Amniotic stem cell (primary cell): Measurements from ENCODE around the gene PPP1R3D.
A peak's percentile ranks its signal among the peaks of the same experiment; 100 is the strongest.
"Not testable (repeated sequence)": the region's sequence is repeated elsewhere in the genome, so short reads cannot be mapped to it uniquely, and the experiment has no call there.

Experiments used
- DNase-seq: peaks from one replicate; lab custom pipeline; 2025; lab: John Stamatoyannopoulos, UW

The PPP1R3D gene, protein sequence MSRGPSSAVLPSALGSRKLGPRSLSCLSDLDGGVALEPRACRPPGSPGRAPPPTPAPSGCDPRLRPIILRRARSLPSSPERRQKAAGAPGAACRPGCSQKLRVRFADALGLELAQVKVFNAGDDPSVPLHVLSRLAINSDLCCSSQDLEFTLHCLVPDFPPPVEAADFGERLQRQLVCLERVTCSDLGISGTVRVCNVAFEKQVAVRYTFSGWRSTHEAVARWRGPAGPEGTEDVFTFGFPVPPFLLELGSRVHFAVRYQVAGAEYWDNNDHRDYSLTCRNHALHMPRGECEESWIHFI

DNA sequence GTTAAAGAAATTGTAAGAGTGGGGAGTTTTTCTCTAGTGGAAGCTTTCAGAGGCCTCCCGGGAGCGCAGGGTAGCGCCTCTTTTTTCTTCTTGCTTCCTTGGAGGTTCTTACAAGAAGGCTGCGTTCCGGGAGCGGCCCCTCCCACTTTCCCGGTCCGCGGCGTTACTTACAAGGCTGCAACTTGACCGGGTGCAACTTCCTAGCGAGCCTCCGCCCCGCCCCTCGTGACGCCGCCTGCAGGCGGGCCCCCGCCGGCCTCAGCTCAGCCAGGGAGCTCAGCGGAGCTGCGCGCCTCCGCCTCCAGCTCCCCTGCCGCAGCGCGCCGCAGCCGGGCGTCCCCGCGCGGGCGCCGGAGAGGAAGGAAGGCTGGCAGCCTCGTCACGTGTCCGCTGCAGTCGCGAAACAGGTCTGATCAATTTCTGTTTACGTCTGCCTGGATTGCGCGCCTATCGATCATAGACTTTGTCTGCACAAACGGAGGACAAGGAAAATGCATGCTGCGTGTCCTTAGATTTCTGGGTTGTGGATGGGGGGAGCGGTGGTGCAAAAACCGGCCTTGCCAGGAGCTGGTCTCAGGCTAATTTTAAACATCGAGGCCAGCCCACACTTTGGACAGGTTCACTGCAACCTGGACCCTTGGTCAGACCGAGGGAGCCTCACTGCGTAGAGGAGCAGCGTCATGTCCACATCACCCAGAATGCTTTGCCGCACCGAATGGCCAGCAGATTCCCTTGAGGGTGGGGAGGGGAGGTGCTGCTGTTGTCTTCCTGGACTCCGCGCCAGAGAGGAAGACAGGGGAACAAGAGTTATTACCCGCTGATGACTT is at the start of gene PPP1R3D, which contains the start of gene FAM217B:
Gene PPP1R3D (minus strand): TSS at position 177 of the 827 bp plus-strand sequence. CDS start 374 bp downstream, outside the sequence.
Gene FAM217B (plus strand): TSS at position 261 of the 827 bp plus-strand sequence. CDS start 3,555 bp downstream, outside the sequence.
- DNase-seq: peak; percentile 86

DNA sequence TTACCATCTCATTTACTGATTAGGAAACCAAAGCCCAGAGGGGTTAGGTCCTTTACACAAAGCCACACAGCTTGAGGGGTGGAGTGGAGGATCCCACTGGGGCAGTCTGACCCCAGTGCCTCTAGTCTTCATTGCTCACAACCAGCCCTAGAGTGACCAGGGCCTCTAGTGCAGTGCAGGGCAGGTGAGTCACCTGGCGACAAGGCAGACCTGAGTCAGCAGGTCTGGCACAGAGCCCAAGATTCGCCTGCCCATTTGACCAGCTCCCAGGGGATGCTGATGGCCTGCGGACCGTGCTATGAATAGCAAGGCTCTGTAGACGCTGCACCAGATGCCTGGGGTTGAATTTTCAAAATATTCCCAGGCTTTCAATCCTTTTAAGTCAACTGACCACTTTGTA is 48.0 kb upstream of the PPP1R3D start:
- no peak for DNase-seq

DNA sequence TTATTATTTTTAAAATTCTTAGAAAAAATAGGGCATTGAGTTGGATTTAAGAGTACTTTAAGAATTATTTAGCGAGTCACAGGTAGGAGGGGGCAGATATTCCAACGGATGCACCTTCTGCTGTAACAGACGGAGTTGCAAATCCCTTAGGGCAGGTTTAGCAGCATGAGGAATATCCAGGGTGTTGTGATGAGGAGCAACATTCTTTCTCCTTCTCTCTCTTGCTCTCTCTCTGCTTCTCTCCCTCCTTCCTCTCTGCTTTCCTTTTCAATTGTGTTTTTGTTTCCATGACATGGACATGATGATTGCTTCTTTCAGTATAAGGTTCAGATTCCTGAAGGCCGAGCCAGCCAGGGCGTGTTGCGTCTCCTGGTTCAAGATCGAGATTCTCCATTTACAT is 47.0 kb upstream of the PPP1R3D start:
- no peak for DNase-seq

DNA sequence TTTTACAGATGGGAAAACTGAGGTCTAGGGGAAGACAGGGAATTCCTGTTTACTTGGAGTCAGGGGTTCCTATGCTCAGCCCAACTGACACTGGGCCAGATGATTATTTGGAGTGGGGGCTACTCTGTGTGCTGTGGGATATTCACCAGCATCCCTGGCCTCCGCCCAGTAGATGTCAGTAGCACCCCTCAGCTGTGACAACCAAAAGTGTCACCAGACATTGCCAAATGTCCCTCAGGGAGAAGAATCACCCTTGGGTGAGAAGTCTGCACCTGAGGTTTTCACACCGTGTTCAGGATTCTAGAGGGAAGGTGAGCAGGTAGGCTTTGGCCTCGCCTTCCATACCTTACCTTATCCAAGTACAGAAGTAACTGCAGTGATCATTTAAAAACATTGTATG is 45.8 kb upstream of the PPP1R3D start:
- DNase-seq: no peak

DNA sequence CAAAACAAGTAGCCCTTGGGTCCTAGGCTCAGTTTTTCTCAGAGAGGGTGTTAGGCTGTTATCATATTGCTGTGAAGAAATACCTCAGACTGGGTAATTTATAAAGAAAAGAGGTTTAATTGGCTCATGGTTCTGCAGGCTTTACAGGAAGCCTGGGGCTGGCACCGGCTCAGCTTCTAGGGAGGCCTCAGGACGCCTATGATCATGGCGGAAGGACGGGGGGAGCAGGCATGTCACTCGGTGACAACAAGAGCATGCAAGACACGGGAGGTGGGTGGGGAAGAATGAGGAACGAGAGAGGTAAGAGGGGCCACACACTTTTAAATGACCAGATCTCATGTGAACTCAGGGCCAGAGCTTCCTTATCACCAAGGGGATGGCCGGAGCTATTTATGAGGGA is 45.1 kb upstream of the PPP1R3D start:
- no peak for DNase-seq

DNA sequence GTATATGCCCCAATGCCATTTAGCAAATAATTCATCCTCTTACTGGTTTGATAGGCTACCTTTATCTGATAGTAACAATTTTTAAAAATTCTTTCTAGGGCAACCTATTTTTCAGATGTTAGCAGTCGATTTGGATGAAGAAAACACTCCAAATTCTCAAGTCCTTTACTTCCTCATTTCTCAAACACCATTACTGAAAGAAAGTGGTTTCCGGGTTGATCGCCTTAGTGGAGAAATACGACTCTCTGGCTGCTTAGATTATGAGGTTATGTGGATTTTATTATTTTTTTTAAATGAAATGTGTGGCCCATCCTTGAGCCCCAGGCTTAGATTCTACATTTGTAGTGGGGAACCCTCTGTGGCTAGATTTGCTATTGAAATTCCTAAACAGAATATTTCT is 44.4 kb upstream of the PPP1R3D start:
- no peak for DNase-seq

DNA sequence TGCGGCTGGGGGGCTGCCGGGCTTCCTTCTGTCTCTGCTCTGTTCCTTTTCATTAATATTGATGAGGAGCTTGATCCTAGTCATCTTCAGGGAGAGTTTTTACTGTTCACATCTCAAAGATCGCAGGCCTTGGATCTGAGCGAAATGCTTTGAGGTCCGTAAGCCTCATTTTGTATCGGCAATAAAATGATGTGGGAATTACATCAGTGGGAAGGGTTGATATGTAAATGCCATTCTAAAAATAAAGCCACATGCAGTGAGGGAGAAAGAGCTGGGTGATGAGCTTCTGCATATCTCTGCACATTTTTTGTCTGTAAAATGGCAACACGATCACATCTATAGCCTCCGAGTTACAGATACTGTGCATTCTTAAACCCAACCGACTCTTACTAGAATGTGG is 43.0 kb upstream of the PPP1R3D start:
- DNase-seq: no peak

DNA sequence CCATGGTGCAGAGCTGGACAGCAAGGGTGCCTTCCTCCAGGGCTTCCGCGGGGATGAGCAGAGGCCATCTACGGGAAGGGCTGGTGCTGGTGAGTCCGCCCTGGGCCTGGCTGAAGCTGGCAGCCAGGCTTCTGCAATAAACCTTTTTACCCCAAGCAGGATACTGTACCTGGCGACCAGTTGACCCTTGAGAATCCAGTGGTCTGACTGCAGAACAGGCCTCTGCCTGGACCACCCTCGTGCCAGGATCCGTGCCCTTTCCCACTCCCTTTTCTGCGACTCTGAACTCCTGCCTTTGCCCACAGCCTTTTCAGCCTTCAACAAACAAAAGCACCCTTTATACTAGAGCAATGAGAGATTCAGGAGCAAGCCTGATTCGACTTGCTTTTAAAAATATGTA is 37.0 kb upstream of the PPP1R3D start:
- DNase-seq: no peak

DNA sequence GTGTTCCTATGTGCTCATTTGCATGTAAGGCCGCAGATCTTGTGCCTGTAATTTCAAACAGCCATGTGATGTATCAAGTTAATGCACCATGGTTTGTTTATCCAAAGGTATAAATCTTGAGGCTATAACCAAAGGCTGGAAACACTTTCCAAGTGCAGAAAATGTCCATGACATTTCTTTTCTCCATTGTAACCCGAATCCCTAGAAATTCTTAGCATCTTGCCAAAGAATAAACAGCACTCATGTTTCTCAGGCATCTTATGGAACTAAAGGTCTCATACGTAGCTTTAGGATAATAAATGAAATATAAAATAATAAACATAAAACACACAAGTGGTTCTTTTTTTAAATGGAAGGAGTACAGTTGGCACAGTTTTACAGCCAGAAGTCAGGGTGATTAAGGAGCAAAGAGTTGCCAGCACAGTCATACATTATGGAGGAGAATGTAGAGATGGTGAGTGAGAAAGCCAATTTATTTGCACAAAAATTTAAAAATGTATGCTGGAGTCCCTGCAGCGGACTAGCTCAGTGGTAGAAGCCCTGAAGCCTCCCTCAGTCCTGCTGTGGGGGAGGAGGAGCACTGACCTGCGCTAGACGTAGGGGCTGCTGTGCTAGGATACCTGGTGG is 36.2 kb upstream of the PPP1R3D start:
- DNase-seq: no peak

DNA sequence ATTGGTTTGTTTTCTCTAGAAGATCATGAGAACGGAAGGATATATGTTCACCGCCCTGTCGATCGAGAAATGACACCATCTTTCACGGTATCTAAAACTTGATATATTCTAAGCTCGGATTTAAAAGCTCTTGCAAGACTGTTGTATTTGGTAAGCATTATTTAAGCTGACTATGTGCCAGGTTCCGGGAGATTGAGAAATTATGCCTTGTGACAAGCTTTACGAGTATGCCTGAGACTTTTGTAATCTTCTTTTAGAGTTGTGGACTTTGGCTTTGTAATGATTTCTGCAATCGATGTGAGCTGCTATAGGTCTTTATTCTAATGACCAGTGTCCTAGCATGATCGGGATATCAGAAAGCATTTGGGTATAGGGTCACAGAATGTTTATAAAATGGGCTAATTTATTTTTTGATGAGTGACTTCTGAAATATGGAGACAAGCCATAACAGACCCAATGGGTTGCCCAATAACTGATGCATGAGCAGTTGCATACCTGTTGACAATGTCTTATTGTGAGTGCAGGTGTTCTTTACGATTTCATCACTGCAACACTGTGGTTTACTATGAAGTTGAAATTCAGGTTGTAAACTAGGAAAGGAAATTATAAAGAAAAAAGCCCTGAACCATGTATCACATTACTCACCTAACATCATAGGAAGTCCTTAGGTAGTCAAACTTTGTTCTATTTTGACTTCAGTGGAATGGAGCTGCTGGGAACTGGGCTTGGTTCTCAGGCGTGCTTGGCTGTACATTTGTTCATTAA is 32.1 kb upstream of the PPP1R3D start:
- DNase-seq: no peak

DNA sequence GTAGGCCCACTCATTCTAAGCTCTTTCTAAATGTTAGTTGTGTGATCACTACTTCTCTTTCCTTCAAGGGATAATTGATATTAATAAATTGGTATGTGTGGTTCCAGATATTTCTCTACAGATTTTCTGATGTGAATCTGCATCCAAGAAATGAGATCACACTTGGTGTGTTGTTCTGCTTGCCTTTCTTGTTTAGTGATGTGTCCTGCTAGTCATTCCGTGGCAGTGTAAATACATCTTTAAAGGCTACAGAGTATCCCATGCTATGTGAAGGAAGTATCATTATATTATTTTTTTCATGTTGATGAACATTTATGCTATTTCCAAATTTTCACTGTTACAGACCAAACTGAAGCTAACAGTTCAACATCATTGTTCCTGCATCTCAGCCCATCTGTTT is 31.3 kb upstream of the PPP1R3D start:
- no peak for DNase-seq

DNA sequence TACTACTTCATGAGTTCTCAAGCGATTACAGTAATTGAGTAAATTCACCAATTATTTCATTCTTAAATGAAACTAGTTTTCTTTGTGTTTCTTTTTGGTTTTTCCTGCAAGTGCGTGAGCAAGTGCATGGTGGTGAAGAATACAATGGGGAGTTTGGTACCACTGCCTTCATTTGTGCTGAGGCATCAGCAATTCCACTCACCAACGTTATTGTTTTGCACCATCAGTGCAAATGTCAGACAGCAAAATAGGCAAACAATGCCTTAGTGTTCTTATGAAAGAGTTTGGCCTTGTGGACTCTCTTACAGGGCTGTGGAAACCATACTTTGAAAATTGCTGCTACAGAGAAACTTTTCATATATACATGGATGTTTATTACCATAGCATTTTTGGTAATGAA is 26.3 kb upstream of the PPP1R3D start:
- DNase-seq: no peak

DNA sequence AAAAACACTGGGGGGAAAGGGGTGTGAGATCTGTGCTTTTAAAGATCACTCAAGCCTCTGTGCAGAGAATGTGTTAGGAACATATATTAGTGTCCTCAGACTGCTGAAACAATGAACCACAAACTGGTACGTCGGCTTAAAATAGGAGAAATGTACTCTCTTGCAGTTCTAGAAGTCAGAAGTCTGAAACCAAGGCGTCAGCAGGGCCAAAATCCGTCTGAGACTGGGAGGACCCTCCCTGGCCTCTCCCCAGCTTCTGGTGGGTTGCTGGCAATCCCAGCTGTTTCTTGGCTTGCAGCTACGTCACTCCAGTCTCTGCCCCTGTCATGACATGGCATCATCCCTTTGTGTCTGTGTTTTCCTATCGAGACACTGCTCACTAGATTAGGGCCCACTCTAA is 22.1 kb upstream of the PPP1R3D start:
- DNase-seq: no peak

DNA sequence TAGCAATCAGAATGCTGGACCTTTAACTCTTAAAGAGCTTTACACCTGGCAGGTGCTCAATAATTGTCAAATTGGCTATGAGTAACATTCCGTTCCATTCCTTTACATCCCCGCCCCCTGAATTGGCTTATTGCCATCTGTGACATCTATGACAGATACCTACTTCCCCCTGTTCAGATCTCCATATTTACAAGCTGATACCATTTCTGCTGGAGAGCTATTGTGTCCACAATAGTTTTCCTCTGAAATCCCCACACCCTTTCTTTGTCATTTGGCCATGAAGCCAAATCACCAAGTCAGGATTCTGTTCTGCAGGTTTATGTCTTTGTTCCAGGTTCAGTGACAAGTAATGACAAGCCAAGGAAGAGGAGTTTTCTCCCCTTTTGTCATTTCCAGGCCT is 21.3 kb upstream of the PPP1R3D start:
- DNase-seq: no peak

DNA sequence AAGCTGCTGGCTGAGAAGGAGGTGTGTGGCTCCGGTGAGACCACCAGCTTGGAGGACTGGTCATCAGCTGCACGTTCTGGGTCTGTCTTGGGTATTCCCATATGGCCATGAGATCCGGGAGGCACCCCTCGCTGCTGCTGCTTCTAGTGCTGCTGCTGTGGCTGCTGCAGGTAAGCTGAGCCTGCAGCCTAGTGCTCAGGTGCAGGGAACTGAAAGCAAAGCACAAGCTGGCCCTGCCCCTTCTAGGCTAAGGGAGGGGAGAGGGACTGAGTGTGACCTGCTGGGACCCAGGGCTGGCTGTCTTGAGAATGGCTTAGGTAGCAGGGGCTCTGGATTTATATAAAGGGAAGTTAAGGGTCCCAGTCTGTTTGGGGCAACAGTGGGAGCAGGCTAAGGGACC is 18.5 kb upstream of the PPP1R3D start:
- no peak for DNase-seq

DNA sequence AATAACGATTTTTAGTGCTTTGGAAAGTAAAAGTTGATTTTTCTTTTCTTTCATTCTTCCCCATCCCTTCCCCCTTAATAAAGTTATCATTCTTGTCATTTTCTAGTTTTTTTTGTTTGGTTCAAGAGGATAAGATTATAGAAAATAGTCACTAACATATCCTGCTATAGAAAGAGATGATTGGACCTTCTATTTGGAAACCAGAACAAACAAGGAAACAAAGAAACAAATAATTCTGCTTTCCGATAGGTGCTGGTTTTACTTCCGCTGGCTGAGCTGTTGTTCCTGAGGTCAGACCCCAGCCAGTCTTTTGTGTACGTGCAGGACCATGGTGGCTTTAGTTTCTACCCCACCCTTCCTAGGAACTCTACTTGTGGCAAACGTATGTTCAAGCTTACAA is 18.0 kb upstream of the PPP1R3D start, which contains the start of gene CDH26:
Gene CDH26 (plus strand): TSS at position 301 of the 400 bp plus-strand sequence. CDS start 304 bp downstream, outside the sequence.
- DNase-seq: no peak

DNA sequence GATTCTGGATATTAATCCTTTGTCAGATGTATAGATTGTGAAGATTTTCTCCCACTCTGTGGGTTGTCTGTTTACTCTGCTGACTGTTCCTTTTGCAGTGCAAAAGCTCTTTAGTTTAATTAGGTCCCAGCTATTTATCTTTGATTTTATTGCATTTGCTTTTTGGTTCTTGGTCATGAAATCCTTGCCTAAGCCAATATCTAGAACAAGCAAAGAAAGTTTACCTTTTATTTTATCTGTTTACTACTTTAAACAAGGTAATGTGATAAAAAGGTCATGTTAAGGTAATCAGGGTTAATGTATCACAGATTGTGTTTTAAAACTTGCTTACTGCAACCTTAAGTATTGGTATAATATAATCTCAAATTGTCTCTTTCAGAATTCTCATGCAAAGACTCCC is 17.5 kb upstream of the PPP1R3D start:
- DNase-seq: not testable (repeated sequence)

DNA sequence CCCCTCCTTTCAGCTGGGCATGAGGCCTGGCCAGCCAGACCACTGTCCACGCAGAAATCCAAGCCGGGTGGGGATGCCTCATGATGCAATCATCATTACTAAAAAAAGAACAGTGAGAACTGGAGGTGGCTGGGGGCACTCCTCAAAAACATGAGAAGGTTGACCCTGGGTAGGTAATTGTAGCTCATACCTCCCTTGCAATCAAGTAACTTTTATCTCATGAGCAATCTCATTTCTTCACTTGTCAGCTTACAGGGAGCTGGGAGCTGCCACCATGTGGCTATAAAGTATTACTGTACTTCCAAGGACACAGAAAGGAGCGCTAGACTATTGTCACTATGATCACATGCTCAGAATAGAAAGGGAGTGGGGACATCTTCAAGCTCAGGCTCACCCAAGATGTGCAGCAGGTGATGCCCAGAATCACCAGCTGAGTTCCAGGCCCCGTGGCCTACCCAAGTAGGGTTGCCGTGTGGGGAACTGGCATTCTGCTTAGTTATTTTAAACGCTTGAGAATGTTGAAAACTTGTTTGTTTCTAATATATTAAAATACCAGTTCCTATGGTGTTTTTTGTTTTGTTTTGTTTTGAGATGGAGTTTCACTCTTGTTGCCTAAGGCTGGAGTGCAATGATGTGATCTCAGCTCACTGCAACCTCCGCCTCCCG is 15.2 kb upstream of the PPP1R3D start:
- no peak for DNase-seq

DNA sequence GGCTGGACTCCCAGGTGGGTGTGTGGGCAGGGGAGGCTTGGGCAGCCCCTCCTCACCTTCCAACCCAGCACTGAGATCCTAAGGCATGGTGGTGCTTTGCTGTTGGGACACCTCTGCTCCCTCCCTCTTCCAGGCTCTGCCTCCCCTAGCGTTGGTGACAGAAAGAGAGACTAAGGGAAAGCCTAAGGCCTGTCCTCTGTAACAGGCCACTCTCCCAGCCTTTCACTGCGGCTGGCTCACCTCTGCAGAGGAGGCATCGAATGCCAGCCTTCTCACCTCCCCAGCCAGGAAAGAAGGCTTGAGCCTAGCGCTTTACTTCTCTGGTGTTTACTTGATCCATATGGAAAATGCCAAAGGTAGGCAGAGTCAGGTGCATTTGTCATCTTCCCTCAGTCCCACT is 14.6 kb upstream of the PPP1R3D start:
- DNase-seq: no peak

DNA sequence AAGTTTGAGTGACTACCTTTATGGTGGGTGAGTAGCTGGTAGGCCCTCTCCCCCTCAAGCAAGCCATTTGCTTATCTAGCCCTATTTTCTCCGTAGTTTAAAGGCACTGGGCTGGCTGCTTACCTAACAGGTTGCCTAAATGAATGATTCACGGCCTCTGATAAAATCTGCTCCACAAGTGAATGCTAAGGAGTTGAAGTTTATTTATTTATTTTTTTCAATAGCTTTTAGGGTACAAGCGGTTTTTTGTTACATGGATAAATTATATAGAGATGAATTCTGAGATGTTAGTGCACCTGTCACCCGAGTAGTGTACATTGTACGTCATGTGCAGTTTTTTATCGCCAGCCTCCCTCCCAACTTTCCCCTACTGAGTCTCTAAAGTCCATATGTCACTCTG is 9.8 kb upstream of the PPP1R3D start:
- no peak for DNase-seq
